Fibroblast of the aortic adventitia (primary cell): Measurements from ENCODE around the gene RNMT. TPM values are rescaled to one million over a fixed set of nuclear protein-coding genes. Genes with fewer than 3 reads are reported as not detected.

Experiments
- DNase-seq: peaks from one replicate; pipeline ENCODE4 v3.0.0-alpha.2; 2010; ENCODE audit warnings: low read depth
- H3K4me3 ChIP-seq: 2 replicates; pipeline ENCODE4 v1.5.1; 2011; ENCODE audit warnings: low read depth, mild to moderate bottlenecking, control low read depth, low read length, moderate library complexity
- CTCF ChIP-seq: IDR thresholded peaks from 2 replicates; pipeline ENCODE4 v1.5.1; 2011; ENCODE audit warnings: mild to moderate bottlenecking, low read length, control low read depth, inconsistent platforms; ENCODE audit not compliant: insufficient read depth
- small RNA-seq: library from RNA; depleted of rRNA; stranded (forward); fragments of <200 nt; gene quantifications from one replicate; pipeline ENCODE3, GENCODE V24; 2012
- total RNA-seq: library from RNA; depleted of rRNA; stranded (reverse); fragments of >200 nt; gene quantifications from 2 replicates; pipeline ENCODE4 v1.2.3, GENCODE V29; 2012; ENCODE audit warnings: low replicate concordance

The RNMT gene
- total RNA-seq, 1 donor = 30.0 TPM

DNA sequence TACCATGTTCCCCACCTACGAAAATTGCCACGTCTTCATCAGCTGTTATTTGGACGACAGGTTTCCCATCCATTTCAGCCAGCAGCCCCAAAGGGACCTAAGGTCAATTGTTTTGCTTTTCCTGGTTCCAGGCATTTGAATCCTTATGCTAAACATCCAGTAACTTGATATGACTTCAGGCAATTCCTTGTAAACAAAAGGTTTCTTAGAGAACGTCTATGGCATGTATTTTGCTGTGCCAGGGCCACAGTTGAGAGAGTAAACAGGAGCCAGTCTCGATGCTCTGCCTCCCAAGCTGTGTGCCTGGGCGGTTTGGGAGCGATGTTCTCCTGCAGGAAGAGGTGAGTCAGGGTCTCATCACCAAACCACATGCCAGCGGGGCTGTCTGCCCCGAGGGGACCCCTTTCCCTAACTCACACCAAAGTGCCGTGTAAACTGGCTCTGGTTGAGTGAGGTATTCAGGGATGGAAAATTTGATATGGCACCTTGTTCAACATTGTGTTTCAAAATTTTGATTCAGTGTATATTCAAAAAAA is 84.5 kb downstream of the RNMT start:
- no peak for TF ChIP-seq CTCF
- DNase-seq = no peak
- H3K4me3 ChIP-seq = no peak overlapping the region

DNA sequence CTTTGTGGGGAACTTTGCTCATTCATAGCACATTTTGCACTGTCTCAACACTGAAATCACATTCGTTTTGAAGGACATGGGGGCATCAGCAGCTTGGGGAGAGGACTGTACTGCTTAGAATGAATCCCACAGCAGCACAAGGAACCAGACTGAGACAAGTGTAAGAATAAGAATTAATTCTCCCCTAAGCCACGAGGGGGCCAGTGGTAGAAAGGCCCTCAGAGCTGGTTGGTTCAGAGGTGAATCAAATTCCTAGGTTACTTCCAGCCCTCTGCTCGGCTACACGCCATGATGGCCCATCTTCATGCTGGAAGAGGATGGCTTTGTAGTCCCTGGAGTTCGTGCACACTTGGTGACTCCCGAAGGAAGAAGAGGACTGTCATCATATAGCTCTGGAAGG is 85.5 kb downstream of the RNMT start:
- no peak for TF ChIP-seq CTCF
- no peak for DNase-seq
- H3K4me3 ChIP-seq = no peak overlapping the region

DNA sequence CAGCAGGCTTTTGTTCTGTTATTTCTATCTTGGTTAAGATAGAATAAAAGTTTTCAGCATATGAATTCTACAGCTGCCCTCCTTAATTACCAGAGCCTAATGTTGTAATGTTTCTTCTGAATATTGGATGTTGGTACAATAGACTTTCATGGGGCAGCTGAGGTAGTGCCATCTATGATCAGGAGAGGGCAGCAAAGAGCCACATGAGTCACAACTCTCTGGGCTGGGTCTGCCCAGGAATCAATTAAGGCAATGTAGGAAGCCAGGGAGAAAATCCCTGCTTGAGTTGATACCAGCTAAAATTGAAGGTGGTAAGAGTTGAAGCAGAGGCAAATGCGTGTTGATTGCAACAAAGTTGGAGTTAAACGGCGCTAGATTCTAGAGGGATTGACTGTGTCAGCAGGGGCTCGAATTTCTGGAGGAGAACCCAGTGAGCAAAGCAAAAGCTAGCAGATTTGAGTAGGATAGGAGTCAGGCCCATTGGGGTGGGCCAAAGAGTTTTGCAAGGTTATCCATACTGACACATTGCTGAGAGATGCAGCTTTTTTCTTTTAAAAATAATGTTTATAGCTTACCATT is 86.9 kb downstream of the RNMT start:
- H3K4me3 ChIP-seq = no peak overlapping the region
- peak; percentile 96 for TF ChIP-seq CTCF
- peak; percentile 68 for DNase-seq

Small RNAs within 50 kb of the gene (small RNA-seq; reads per million reads assigned to genes)
- gene AP001525.1 = not detected
- not detected for gene RN7SL362P

Other genes with a start within 250 kb of the RNMT start
- gene FAM210A, start 115 bp upstream of the RNMT start, total RNA-seq = 6.2 and 24.5 TPM in 2 replicates
- not detected in 2 replicates for gene MC5R, start 97.5 kb downstream of the RNMT start, total RNA-seq
- not detected in 2 replicates for gene MC2R, start 188.9 kb downstream of the RNMT start, total RNA-seq